ENCODE data around the gene HOXA1. TPM values are rescaled to one million over a fixed set of nuclear protein-coding genes. Genes with fewer than 3 reads are reported as not detected.

Gene HOXA1
- total RNA-seq, 4 donors from 2014 or later = 0.17 to 1.4 (median 0.56) TPM

GRCh38 chr7:27091105-27091504, 4.7 kb downstream of the HOXA1 start:
- WGBS = 65% methylated on average over 3 of the region's 3 CpGs
- Histone ChIP-seq H3K27me3 (peaks cover 4 to 26% (median 13%) of the 10 kb centered on the region in 4 donors), H3K4me3 (no peak overlapping the region), H3K4me1 (peaks cover under 1 to 21% (median 17%) of the 10 kb centered on the region in 4 donors), H3K9me3 (no peaks in the 10 kb centered on the region), H3K27ac (replicated peaks in 1 of 4) (no peak overlapping the region), H3K36me3 (no peaks in the 10 kb centered on the region)
- DNase-seq (ENCODE audit: extremely low spot score) = no peak
- intact Hi-C loops (cut with DNase I) = loop anchor here (5.0 kb wide), 1 partner anchor 54 kb away; no protein-coding TSS in a partner anchor
- TF ChIP-seq POLR2AphosphoS5 (IDR thresholded peaks at IDR 0.05) (no peak), CTCF (IDR thresholded peaks at IDR 0.05) (no peak)

- H3K4me3 ChIP-seq = peak overlapping the region in 3 of 4 donors; percentile 5 to 32 (median 9)
- 39% methylated on average over 60 of the region's 68 CpGs for WGBS
These were observed 7.5 kb downstream of the HOXA1 start for GRCh38 chr7:27088002-27088922.

GRCh38 chr7:27083646-27084045, 12.2 kb downstream of the HOXA1 start:
- WGBS = 84% methylated on average over 2 of the region's 2 CpGs
- Histone ChIP-seq H3K27me3 (peaks cover 0 to 19% (median 12%) of the 10 kb centered on the region in 4 donors), H3K36me3 (no peaks in the 10 kb centered on the region), H3K9me3 (no peaks in the 10 kb centered on the region), H3K27ac (replicated peaks in 1 of 4) (no peak overlapping the region), H3K4me1 (peaks cover 0 to 8% (median 7%) of the 10 kb centered on the region in 4 donors), H3K4me3 (no peak overlapping the region)
- no peak for DNase-seq (ENCODE audit: extremely low spot score)
- intact Hi-C loops (cut with DNase I) = no loop called here
- TF ChIP-seq CTCF (IDR thresholded peaks at IDR 0.05) = no peak
- no peak for TF ChIP-seq POLR2AphosphoS5 (IDR thresholded peaks at IDR 0.05)
- TF ChIP-seq POLR2A (IDR thresholded peaks at IDR 0.05; ENCODE audit: low read depth) = no peak
- no peak for TF ChIP-seq EP300 (IDR thresholded peaks at IDR 0.05)

More at GRCh38 chr7:27088002-27088922, 7.5 kb downstream of the HOXA1 start:
- DNase-seq (ENCODE audit: extremely low spot score) = no peak
- Histone ChIP-seq H3K4me1 (peaks cover 0 to 8% (median 7%) of the 10 kb centered on the region in 4 donors), H3K27ac (replicated peaks in 1 of 4) (no peak overlapping the region), H3K9me3 (no peaks in the 10 kb centered on the region), H3K27me3 (peaks cover 0 to 26% (median 13%) of the 10 kb centered on the region in 4 donors), H3K36me3 (no peaks in the 10 kb centered on the region)
- no peak for TF ChIP-seq CTCF (IDR thresholded peaks at IDR 0.05)
- TF ChIP-seq EP300 (IDR thresholded peaks at IDR 0.05) = no peak
- no peak for TF ChIP-seq POLR2A (IDR thresholded peaks at IDR 0.05; ENCODE audit: low read depth)
- no peak for TF ChIP-seq POLR2AphosphoS5 (IDR thresholded peaks at IDR 0.05)
- intact Hi-C loops (cut with DNase I) = no loop called here

GRCh38 chr7:27082171-27082570, 13.6 kb downstream of the HOXA1 start:
- no peaks in the 10 kb centered on the region for H3K36me3 ChIP-seq
- H3K9me3 ChIP-seq = no peaks in the 10 kb centered on the region
- no peak overlapping the region for H3K27ac ChIP-seq (replicated peaks in 1 of 4)
- intact Hi-C loops (cut with DNase I) = no loop called here
- no peak for TF ChIP-seq CTCF (IDR thresholded peaks at IDR 0.05)
- no peak for TF ChIP-seq POLR2AphosphoS5 (IDR thresholded peaks at IDR 0.05)
- TF ChIP-seq POLR2A (IDR thresholded peaks at IDR 0.05; ENCODE audit: low read depth) = no peak
- no peak for TF ChIP-seq EP300 (IDR thresholded peaks at IDR 0.05)
- H3K4me3 ChIP-seq = no peak overlapping the region
- peaks cover 0 to 4% (median 0%) of the 10 kb centered on the region in 4 donors for H3K27me3 ChIP-seq
- no peaks in the 10 kb centered on the region for H3K4me1 ChIP-seq
- no peak for DNase-seq (ENCODE audit: extremely low spot score)
- WGBS = 76% methylated on average over 1 of the region's 1 CpG

All from esophagus muscularis mucosa (tissue), 4 donors.